WERI-Rb-1 (cell line): Measurements from ENCODE around the gene LPAR3.

Experiments
- DNase-seq: peaks from one replicate; pipeline ENCODE4 v3.0.0-alpha.2; 2020
- H3K27ac ChIP-seq: fragments of 250-450 bp; sonication (Bioruptor Pico); 2 replicates; pipeline ENCODE4 v1.5.1; 2020; ENCODE audit warnings: mild to moderate bottlenecking, moderate library complexity
- H3K27me3 ChIP-seq: fragments of 250-450 bp; sonication (Bioruptor Pico); 2 replicates; pipeline ENCODE4 v1.5.1; 2021; ENCODE audit warnings: mild to moderate bottlenecking, low read depth, moderate library complexity; ENCODE audit not compliant: insufficient read depth, severe bottlenecking
- H3K36me3 ChIP-seq: fragments of 250-450 bp; sonication (Bioruptor Pico); 2 replicates; pipeline ENCODE4 v1.5.1; 2020; ENCODE audit warnings: mild to moderate bottlenecking, moderate library complexity
- H3K4me3 ChIP-seq: 2 replicates; pipeline ENCODE4 v1.5.1; 2011; ENCODE audit warnings: low read depth, mild to moderate bottlenecking, control low read depth, low read length
- H3K9me3 ChIP-seq: fragments of 250-450 bp; sonication (Bioruptor Pico); 2 replicates; pipeline ENCODE4 v1.5.1; 2021; ENCODE audit warnings: mild to moderate bottlenecking, moderate library complexity; ENCODE audit not compliant: severe bottlenecking
- TF ChIP-seq, protein P1 (sequence below): IDR thresholded peaks from 2 replicates; pipeline ENCODE4 v1.5.1; 2011; ENCODE audit warnings: low read depth, mild to moderate bottlenecking, control low read depth, inconsistent platforms, low read length

The LPAR3 gene

DNA sequence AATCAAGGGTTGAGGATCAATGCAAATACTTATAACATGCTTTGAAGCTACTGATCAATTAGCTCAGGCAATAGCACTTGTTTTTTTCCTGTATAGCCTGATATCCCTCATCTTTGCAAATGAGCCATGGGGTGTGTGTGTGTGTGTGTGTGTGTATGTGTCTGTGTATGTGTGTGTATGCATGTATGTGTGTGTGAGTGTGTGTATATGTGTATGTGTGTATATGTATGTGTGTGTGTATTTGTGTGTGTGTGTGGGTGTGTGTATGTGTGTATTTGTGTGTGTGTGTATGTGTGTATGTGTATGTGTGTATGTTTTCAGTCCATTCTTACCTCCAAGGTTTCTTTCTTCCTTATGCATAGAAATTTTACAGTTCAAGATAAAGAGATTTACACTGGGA lies 124.4 kb downstream of the LPAR3 start:
- Histone ChIP-seq H3K36me3 (no peaks in the 10 kb centered on the region), H3K4me3 (no peak overlapping the region), H3K27me3 (no peaks in the 10 kb centered on the region), H3K9me3 (no peaks in the 10 kb centered on the region), H3K27ac (no peak overlapping the region)
- no peak for DNase-seq
- TF ChIP-seq, protein P1, sequence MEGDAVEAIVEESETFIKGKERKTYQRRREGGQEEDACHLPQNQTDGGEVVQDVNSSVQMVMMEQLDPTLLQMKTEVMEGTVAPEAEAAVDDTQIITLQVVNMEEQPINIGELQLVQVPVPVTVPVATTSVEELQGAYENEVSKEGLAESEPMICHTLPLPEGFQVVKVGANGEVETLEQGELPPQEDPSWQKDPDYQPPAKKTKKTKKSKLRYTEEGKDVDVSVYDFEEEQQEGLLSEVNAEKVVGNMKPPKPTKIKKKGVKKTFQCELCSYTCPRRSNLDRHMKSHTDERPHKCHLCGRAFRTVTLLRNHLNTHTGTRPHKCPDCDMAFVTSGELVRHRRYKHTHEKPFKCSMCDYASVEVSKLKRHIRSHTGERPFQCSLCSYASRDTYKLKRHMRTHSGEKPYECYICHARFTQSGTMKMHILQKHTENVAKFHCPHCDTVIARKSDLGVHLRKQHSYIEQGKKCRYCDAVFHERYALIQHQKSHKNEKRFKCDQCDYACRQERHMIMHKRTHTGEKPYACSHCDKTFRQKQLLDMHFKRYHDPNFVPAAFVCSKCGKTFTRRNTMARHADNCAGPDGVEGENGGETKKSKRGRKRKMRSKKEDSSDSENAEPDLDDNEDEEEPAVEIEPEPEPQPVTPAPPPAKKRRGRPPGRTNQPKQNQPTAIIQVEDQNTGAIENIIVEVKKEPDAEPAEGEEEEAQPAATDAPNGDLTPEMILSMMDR = no peak

DNA sequence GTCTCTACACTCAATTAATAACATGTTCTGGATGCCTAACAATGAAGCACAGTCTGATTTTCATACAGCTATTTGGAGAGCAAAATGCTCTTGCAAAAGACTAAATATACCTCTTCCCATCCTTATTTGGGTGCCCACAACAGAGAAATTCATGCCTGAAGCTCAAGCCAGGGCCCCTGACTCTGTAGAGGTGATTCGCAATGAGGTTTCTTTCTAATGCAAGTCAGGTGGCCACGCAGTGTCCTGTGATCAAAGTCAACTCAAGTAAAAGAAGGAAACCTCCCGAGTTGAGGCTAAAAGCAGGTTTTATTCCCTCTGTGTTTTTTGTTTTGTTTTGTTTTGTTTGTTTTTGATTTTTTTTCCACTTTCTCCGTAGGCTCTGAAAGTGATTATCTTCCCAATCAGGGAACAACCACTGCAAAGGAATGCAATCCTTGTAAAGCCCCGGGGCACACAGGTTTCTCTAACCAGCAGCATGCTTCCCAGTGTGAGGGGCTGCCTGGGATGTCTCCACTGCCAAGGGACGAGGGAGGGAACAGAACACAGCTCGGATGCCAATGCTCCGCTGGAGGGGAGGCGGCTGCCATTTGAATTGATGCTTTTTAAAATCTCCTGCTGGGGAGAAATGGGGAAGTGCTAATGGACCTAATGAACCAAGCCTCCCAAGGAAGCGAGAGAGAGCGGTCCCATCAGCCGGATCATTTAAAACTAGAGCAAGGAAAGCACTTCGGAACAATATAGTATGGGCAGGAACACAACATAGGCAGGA lies 128.9 kb downstream of the LPAR3 start:
- Histone ChIP-seq H3K27ac (no peak overlapping the region), H3K9me3 (no peaks in the 10 kb centered on the region), H3K4me3 (no peak overlapping the region), H3K36me3 (no peaks in the 10 kb centered on the region), H3K27me3 (no peaks in the 10 kb centered on the region)
- TF ChIP-seq, protein P1 = no peak
- no peak for DNase-seq

DNA sequence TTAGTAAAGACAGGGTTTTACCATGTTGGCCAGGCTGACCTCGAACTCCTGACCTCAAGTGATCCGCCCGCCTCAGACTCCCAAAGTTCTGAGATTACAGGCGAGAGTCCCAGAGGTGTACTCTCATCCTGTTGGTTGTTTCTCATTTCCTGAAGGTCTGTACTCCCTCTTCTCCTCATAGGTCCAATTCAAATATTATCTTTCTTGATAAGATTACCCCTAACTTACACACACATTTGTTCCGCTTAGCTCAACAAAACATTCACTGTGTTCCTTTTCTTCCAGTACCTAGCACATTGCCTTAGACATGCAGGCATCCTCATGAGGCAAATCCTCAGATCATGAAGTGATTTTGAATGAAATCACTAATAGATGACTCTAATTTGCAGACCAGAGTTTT lies 130.3 kb downstream of the LPAR3 start:
- TF ChIP-seq, protein P1 = no peak
- Histone ChIP-seq H3K27ac (no peak overlapping the region), H3K4me3 (no peak overlapping the region), H3K9me3 (no peaks in the 10 kb centered on the region), H3K27me3 (no peaks in the 10 kb centered on the region), H3K36me3 (no peaks in the 10 kb centered on the region)
- DNase-seq = no peak
